Ramos (cell line): ENCODE results near the gene PGGHG.

Source experiments
- in situ Hi-C: fragments of 300-500 bp; cut with MboI; formaldehyde crosslinking; loops from one replicate; pipeline ENCODE4 v1.14.3; 2022; ENCODE audit warnings: low sequenced_read_pairs; ENCODE audit not compliant: unreplicated experiment

The PGGHG gene

DNA sequence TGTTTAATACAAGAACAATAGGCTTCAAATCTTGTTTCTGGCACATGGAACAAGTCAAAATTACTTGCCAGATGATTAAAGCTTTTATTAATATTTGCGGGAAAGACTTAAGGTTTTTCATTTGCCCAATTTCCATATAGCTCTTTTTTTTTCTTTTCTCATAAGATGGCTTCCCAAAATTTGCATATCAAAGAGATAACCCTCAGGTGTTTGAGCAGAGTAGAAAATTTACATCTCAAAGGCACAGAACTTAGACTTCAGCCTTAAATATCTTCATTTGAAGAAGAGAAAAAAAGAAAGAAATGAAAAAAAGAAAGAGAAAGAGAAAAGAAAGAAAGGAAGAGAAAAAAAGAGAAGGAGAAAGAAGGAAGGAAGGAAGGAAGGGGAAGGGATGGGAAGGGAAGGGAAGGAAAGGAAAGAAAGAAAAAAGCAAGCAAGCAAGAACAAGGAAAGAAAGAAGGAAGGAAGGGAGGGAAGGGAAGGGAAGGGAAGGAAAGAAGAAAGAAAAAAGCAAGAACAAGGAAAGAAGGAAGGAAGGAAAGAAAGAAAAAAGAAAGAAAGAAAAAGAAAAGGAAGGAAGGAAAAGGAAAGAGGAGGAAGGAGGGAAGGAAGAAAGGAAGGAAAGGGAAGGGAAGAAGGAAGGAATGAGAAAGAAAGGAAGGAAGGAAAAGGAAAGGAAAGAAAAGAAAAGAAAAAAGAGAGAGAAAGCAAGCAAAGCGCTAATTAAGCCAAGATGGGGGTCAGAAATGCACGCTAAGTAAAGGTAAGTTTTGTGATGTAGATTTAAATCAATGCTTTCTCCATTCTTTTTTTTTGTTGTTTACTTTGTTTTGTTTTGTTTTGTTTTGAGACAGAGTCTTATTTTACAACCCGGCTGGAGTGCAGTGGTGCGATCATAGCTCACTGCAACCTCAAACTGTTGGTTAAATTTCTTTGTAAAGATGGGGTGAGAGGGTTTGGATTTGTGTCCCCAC is 51.9 kb downstream of the PGGHG start:
- in situ Hi-C loops = loop anchor here (10.0 kb wide), 1 partner anchor 86 kb away; no protein-coding TSS in a partner anchor

DNA sequence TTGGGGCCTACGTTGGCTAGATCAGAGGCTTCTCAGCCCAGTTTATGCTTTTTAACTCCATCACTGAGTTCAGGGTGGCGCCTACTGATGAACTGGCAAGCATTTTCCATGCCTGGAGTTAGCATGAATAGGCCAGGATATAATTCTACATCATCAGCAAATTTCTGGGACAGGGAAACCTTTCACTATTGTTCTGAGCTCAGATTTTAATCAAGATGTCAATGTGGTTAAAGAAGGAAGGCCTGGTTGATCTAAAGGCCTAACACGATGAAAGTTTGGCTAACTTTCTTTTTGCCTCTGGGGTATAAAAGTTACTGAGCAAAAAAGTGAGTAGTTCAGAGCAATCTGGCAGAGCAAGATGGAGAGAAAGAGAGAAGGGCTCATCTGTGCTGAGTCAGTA is 53.4 kb downstream of the PGGHG start:
- in situ Hi-C loops = loop anchor here (10.0 kb wide), 1 partner anchor 88 kb away; no protein-coding TSS in a partner anchor

GRCh38 chr11:344836-345578 is 56.1 kb downstream of the PGGHG start:
- in situ Hi-C loops = loop anchor here (10.0 kb wide), 1 partner anchor 90 kb away; no protein-coding TSS in a partner anchor
